Amniotic stem cell (primary cell): ENCODE measurements around the gene UBR3.
"Not testable (repeated sequence)": the region's sequence is repeated elsewhere in the genome, so short reads cannot be mapped to it uniquely, and the experiment has no call there.

Experiments used
- DNase-seq: peaks from one replicate; lab custom pipeline; 2025; lab: John Stamatoyannopoulos, UW

The UBR3 gene

DNA sequence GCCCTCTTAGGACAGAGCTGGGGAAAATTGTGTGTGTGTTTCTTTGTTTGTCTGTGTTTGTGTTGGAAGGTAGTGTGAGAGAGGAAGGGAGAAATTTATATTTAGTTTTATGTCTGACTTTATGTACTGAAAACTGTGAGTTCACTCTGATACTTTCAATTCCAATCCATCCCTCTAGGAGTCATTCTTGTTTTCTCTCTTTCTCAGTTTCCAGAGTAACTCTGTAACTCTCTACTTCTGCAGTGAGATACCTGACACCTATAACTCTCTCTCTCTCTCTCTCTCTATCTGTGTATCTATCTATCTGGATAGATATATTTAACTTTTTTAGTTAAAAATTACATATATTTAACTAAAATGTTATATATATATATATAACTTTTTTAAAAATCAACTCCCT is 128.7 kb downstream of the UBR3 start:
- no peak for DNase-seq

DNA sequence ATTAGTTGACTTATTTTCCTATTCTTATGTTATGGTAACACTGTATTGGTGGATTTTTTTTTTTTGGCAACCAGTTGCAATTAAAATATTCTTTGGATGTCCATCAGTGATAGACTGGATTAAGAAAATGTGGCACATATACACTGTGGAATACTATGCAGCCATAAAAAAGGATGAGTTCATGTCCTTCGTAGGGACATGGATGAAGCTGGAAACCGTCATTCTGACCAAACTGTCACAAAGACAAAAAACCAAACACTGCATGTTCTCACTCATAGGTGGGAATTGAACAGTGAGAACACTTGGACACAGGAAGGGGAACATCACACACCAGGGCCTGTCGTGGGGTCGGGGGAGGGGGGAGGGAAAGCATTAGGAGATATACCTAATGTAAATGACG is 130.0 kb downstream of the UBR3 start:
- not testable (repeated sequence) for DNase-seq

- DNase-seq, result no peak
These were observed 134.7 kb downstream of the UBR3 start for GRCh38 chr2:169961911-169962310.

DNA sequence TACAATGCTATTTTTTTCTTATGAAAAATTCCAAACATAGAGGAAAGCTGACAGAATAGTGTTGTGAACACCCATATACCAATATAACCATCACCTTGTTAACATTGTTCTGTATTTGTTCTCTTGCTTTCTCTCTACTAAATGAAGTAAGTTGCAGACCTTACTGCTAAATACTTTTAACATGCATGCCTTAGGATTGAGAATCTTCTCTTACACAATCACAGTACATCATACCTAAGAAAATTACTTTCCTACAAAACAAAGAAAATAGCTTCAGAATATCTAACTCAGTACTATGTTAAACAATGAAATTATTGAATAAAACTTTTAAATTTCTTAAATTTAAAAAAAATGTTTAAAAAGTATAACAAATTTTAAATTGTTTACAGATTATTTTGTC is 136.5 kb downstream of the UBR3 start:
- no peak for DNase-seq

DNA sequence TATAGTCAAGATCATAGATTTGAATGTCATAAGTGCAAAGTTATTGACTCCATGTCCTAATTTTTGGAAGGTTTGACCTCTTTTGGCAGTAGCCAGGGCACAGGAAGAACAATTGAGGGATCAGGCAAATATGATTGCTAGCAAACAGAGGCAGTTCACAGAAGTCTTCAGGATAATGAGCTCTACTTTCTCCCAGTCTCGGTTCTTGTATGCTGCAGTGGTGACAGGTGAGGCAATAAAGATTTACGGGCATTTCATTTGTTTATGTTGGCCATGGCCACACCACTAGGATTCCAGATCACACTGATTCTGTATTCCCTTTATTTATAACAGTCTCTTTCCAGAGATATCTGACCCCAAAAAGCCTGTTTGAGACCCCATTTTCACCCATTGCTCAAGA is 137.5 kb downstream of the UBR3 start:
- DNase-seq, result no peak

DNA sequence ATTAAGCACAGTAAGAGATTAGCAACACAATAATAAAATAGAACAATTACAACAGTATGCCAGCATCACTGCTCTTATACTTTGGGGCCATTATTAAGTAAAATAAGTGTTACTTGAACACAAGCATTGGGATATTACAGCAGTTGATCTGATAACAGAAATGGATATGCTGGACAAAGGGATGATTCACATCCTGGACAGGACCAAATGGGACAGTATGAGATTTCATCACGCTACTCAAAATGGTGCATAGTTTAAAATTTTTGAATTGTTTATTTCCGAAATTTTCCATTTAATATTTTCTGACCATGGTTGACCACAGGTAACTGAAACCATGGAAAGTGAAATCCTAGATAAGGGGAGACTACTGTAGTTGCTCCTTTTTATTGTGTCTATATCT is 138.2 kb downstream of the UBR3 start:
- DNase-seq, result no peak

DNA sequence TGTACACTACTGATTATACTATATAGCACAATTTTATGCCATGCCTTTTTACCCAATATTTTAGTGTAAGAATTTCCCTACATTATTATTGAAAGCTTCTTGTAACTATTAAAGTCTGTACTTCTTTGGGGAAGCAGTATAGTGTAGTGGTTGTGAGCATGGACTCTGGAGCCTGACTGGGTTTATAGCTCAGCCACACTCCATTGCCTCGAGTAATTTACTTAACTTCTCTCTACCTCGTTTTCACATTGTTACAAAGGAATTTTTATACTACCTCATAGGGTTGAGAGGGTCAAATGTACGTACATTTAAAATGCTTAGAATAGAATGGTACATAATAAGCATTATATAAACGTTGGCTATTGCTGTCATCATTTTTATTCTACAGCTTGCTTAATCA is 139.2 kb downstream of the UBR3 start:
- DNase-seq, result no peak

GRCh38 chr2:169968743-169969142 is 141.5 kb downstream of the UBR3 start:
- no peak for DNase-seq

DNA sequence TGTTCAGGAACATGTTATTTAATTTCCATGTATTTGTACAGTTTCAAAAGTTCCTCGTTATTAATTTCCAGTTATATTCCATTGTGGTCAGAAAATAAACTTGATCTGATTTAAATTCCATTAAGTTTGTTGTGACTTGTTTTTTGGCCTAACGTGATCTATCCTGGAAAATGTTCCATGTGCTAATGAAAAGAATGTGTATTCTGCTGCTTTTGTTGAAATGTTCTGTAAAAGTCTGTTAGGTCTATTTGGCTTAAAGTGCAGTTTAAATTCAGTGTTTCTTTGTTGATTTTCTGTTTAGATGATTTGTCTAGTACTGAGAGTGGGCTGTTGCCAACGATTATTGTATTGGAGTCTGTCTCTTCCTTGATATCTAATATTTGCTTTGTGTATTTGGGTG is 148.0 kb downstream of the UBR3 start:
- no peak for DNase-seq

GRCh38 chr2:169976335-169976851 is 149.1 kb downstream of the UBR3 start:
- no peak for DNase-seq

DNA sequence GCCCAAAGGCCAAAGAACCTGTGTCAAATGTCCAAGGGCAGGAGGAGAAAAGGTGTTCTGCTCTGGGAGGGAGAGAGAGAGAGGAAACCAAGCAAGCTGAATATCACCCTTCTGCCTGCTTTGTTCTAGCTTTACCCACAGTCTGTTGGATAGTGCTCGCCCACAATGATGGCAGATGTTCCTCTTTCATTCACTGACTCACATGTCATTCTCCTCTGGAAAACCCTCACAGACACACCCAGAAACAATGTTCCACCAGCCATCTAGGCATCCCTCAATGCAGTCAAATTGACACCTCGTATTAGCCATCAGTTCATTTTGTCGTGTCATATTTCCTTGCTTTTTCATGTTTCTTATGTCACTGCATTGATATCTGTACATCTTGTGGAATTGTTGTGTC is 150.3 kb downstream of the UBR3 start:
- no peak for DNase-seq

- no peak for DNase-seq
These were observed 151.3 kb downstream of the UBR3 start for GRCh38 chr2:169978402-169979017.

- DNase-seq, result no peak
These were observed 151.8 kb downstream of the UBR3 start for GRCh38 chr2:169979025-169979424.

GRCh38 chr2:169980001-169980400 is 152.7 kb downstream of the UBR3 start:
- no peak for DNase-seq

DNA sequence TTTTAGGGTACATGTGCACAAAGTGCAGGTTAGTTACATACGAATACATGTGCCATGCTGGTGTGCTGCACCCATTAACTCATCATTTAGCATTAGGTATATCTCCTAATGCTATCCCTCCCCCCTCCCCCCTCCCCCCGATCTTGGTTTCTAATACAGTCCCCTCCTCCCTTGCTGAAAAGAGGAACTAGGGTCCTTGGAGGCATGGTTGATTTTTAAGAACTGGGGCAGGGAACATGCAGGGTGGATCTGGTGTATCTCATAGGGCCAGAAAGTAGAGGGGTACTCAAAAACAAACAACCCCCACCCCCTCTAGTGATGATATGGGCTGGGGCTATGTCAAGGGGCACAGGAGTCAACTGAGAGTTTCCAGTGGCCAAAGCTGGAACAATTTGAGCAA is 153.4 kb downstream of the UBR3 start:
- no peak for DNase-seq

GRCh38 chr2:169982929-169983328 is 155.7 kb downstream of the UBR3 start:
- DNase-seq, result no peak

DNA sequence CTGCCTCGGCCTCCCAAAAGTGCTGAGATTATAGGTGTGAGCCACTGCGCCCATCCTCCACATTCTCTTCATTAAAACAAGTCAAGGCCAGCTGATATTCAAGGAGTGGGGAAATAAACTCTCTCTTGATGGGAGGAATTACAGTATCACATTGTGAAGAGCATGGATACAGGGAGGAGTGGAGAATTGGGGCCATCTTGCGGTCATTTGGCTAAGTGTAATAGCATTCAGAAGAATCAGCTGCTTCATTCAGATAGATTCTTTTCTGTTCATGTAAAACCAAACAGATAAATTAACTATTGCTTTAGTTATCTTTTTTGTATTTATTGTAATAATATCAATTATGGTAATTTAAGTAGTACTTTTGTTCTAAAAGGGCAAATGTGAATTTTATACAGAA is 156.3 kb downstream of the UBR3 start:
- no peak for DNase-seq

- no peak for DNase-seq
These were observed 156.9 kb downstream of the UBR3 start for GRCh38 chr2:169984145-169984544.

DNA sequence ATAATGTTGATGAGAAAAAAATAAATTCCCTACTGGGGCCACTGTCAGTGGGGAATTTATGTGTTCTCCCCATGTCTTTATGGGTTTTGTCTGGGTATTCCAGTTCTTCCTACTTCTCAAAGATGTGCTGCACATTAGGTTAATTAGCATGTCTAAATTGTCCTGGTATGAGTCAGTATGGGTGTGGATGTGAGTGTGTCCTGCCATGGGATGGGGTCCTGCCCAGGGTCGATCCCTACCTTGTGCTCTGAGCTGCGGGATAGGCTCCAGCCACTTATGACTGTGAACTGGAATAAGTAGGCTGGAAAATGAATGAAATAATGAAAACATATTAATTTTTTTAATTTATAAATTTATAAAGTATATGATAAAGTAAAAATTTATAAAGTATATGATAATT is 167.5 kb downstream of the UBR3 start:
- no peak for DNase-seq

- DNase-seq, result no peak
These were observed 170.1 kb downstream of the UBR3 start for GRCh38 chr2:169997140-169997887.

GRCh38 chr2:169999054-169999453 is 171.8 kb downstream of the UBR3 start:
- DNase-seq, result no peak

DNA sequence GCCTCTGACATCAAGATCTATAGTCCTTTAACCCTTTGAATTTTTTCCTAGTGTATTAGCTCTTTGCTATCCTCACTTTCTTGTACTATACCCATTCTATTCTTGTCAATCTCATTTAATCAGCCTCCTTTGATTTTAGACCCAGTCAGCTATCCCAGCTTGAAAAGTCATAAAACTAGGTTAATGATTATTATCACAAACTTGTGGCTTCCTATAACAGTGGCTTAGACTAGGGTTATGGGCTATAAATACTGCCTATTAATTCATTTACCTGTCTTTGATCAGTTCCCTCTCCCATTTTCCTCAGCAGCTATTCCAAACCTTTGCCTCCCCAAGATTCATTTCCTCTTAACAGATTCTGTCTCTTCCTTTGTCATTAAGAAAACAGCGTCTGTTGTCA is 174.8 kb downstream of the UBR3 start:
- DNase-seq, result no peak

- DNase-seq, result no peak
These were observed 178.4 kb downstream of the UBR3 start for GRCh38 chr2:170005702-170006101.
